A549 treated with DMSO at 1 μM for 4 hours (cell line): Measurements from ENCODE around the gene P4HA2. TPM values are rescaled to one million over a fixed set of nuclear protein-coding genes. Genes with fewer than 3 reads are reported as not detected.

Source experiments
- total RNA-seq: library from RNA; stranded (reverse); fragments of 200-300 nt; extraction: Qiagen RNA extraction; gene quantifications from 5 replicates; pipeline ENCODE4 v1.2.3, GENCODE V29; 2022; ENCODE audit warnings: low read depth

The P4HA2 gene
- 36.9 to 45.1 TPM (median 42.4 TPM) in 5 replicates for total RNA-seq

DNA sequence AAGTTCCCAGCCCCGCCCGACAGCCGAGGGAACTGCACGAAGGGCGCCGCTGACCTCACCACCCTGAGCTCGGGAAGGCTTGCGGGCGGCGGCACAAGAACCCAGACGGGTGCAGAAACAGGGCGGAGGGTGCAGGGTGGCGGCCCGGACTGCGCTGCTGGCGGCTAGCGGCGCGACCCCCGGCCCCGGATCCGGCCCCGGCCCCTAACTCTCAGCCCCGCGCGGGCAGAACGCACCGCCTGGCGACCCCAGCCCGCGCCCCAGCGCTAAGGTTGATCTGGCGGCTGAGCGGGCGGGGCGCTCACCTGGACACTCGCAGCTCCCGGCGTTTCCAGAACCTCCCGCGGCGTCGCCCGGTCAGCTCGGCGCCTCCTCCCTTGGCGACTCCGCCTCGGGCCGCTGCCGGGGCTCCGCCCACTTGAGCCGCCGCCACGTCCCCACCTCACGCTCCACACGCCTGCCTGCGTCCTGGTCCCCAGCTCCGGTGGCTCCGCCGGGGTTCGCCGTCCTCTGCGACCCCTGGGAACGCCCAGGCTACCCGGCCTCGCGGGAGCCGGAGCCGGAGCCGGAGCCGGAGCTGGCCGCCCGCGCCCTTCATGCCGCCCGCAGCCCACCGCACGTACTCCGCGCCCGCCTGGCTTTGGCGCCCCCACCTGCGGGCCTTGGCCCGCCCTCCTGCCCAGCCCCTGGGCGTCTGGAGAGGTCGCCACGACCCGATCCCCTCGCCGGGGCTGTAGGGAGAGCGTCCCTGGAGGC, at the start of gene P4HA2:
Gene P4HA2 (minus strand): TSS at position 369 of the 756 bp plus-strand sequence. CDS start 9,227 bp downstream, outside the sequence.

DNA sequence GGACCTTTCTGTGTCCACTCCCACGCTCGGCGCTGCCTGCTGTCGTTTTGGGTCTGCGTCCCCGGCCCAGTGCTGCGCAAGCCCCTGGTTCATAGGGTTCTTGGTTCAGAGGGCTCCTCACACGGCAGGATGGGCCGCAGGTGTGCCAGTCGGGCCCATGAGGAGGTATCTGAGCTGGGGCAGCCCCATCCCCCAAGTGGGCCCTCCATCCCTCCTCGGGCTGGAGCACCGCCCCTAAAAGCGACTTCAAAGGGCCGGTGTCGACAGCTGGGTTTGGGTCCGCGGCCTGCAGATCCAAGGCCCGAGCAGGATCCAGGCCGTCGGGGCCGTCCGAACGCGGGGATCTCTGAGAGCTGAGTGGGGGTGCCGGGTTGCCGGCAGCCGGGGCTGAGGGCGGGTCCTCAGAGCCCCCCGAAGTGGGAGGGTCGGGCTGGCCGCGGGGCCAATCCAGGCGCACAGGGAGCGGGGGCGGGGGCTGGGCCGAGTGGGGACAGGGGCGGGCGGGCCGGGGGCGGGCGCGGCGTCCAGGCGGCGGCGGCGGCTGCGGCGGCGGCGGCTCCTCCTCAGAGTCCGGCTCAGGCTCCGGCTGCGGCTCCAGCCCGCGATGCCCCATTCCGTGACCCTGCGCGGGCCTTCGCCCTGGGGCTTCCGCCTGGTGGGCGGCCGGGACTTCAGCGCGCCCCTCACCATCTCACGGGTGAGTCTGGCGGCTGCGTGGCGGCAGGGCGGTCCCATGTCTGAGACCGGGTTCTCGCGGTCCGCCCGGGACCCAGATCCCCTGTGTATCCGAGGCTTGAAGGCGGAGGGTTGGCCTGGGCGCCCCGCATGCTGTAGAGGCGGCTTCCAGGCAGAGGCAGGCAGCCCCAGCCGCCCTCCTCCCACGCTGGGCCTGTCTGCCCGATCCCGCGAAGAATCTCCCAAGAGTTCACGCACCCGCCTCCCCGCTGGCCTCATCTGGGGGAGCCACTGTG, 29.8 kb upstream of the P4HA2 start, which contains the start of gene PDLIM4:
Gene PDLIM4 (plus strand): TSS at position 566 of the 971 bp plus-strand sequence. CDS start 39 bp downstream, at position 605.

Other genes with a start within 250 kb of the P4HA2 start
- 0.07 to 0.16 TPM (median 0.10 TPM) in 4 of 5 replicates, not detected in the other for gene ACSL6, start 216.2 kb downstream of the P4HA2 start, total RNA-seq
- gene IL3, start 167.2 kb downstream of the P4HA2 start, total RNA-seq = not detected in 5 replicates
- gene CSF2, start 154.1 kb downstream of the P4HA2 start, total RNA-seq = 0.49 to 1.2 TPM (median 0.52 TPM) in 5 replicates
- gene PDLIM4, start 29.8 kb upstream of the P4HA2 start, total RNA-seq = 0.08 to 0.50 TPM (median 0.19 TPM) in 4 of 5 replicates, not detected in the other
- gene SLC22A4, start 66.5 kb upstream of the P4HA2 start, total RNA-seq = 3.6 to 5.5 TPM (median 4.1 TPM) in 5 replicates
- gene SLC22A5, start 141.9 kb upstream of the P4HA2 start, total RNA-seq = 14.8 to 18.7 TPM (median 16.1 TPM) in 5 replicates